Fibroblast of skin of back (primary cell): Measurements from ENCODE around the gene GGCT. TPM values are rescaled to one million over a fixed set of nuclear protein-coding genes. Genes with fewer than 3 reads are reported as not detected.
"Not testable (repeated sequence)": the region's sequence is repeated elsewhere in the genome, so short reads cannot be mapped to it uniquely, and the experiment has no call there.

ENCODE experiments used
- DNase-seq: peaks from one replicate; pipeline ENCODE4 v3.0.0-alpha.2; 2013
- polyA plus RNA-seq, 2 experiments: library from polyadenylated mRNA; unstranded; fragments of 120-200 nt; gene quantifications; one replicate each; pipeline ENCODE4 v1.2.1, GENCODE V29; 2013; ENCODE audit not compliant: insufficient read length in 2 of 2

GGCT gene
- 42.3 TPM for polyA plus RNA-seq (2013, experiment 1 of 2; ENCODE audit: insufficient read length)
- 27.2 TPM for polyA plus RNA-seq (2013, experiment 2 of 2; ENCODE audit: insufficient read length)

GRCh38 chr7:30504301-30505173 is at the start of gene GGCT:
GGCT (minus strand) TSS chr7:30504829; CDS start chr7:30504709, 120 bp downstream.
- peak; percentile 98 for DNase-seq

- DNase-seq: no peak
These were observed 48.9 kb upstream of the GGCT start for GRCh38 chr7:30553546-30553945.

GRCh38 chr7:30553141-30553540 is 48.5 kb upstream of the GGCT start:
- no peak for DNase-seq

- DNase-seq: no peak
These were observed 47.7 kb upstream of the GGCT start for GRCh38 chr7:30552330-30552729.

GRCh38 chr7:30549931-30550493 is 45.4 kb upstream of the GGCT start:
- DNase-seq: peak; percentile 19

GRCh38 chr7:30548845-30549244 is 44.2 kb upstream of the GGCT start:
- DNase-seq: peak; percentile 71

- DNase-seq: no peak
These were observed 42.0 kb upstream of the GGCT start for GRCh38 chr7:30546596-30546995.

GRCh38 chr7:30545791-30546555 is 41.3 kb upstream of the GGCT start:
- DNase-seq: no peak

- DNase-seq: no peak
These were observed 39.3 kb upstream of the GGCT start for GRCh38 chr7:30543813-30544525.

- DNase-seq: not testable (repeated sequence)
These were observed 38.5 kb upstream of the GGCT start for GRCh38 chr7:30543115-30543514.

- no peak for DNase-seq
These were observed 29.3 kb upstream of the GGCT start for GRCh38 chr7:30533886-30534285.

- DNase-seq: no peak
These were observed 26.7 kb upstream of the GGCT start for GRCh38 chr7:30531286-30531685.

GRCh38 chr7:30530373-30530772 is 25.7 kb upstream of the GGCT start:
- DNase-seq: no peak

GRCh38 chr7:30528779-30529178 is 24.1 kb upstream of the GGCT start:
- no peak for DNase-seq

- DNase-seq: not testable (repeated sequence)
These were observed 22.7 kb upstream of the GGCT start for GRCh38 chr7:30527297-30527696.

GRCh38 chr7:30526163-30526562 is 21.5 kb upstream of the GGCT start:
- no peak for DNase-seq

GRCh38 chr7:30525429-30525828 is 20.8 kb upstream of the GGCT start:
- DNase-seq: no peak

- no peak for DNase-seq
These were observed 19.9 kb upstream of the GGCT start for GRCh38 chr7:30524545-30524944.

GRCh38 chr7:30523466-30523865 is 18.8 kb upstream of the GGCT start:
- no peak for DNase-seq

GRCh38 chr7:30522159-30522558 is 17.5 kb upstream of the GGCT start:
- no peak for DNase-seq

- DNase-seq: peak; percentile 14
These were observed 16.9 kb upstream of the GGCT start for GRCh38 chr7:30521532-30521931.

- DNase-seq: no peak
These were observed 14.5 kb upstream of the GGCT start for GRCh38 chr7:30519122-30519521.

- no peak for DNase-seq
These were observed 11.1 kb upstream of the GGCT start for GRCh38 chr7:30515761-30516160.
